ENCODE measurements around the gene TMEM203. TPM values are rescaled to one million over a fixed set of nuclear protein-coding genes. Genes with fewer than 3 reads are reported as not detected.
A peak's percentile ranks its signal among the peaks of the same experiment; 100 is the strongest.

Gene TMEM203
- total RNA-seq, 4 donors from 2014 or later: 29.7 to 47.3 (median 38.4) TPM

DNA sequence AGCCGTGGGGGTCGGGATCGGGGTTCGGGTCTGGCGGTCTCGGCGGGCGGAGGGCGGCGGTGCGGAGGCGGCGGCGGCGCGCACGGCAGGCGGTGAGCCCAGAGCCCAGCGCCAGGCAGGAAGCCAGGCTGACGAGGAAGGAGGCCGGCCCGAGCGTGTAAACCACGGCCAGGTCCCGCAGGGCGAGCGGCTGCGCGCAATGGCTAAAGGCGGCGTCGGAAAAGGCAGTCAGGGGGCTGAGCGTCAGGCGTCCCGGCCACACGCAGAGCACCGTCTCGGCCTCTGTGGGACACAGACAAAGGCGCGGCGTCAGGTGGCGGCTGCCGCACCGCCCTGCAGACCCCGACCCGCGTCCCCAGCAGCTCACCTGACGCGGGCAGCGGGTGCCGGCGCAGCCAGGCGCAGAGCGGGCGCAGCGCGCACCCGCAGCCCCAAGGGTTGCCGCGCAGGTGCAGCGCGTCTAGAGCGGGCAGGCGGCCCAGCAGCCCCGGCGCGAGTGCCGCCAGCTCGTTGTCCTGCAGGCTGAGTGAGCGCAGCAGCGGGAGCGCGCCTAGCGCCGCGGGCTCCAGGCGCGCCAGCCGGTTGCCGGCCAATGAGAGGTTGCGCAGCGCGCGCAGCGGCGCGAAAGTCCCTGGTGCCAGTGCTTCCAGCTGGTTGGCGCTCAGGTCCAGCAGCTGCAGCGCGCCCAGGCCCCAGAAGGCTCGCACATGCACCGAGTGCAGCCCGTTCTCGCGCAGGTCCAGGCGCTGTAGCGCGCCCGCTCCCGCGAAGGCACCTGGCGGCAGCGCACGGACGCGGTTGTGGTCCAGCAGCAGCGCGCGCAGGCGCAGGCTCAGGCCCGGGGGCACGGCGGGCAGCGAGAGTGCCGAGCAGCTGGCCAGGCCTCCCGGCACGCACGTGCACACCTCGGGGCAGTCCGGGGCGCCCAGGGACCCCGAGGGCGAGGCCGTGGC is 36.3 kb downstream of the TMEM203 start:
- no peaks in the 10 kb centered on the region for H3K9me3 ChIP-seq
- no peak overlapping the region for H3K27ac ChIP-seq
- peaks cover 7 to 26% of the 10 kb centered on the region in 2 donors for H3K4me1 ChIP-seq
- H3K4me3 ChIP-seq (replicated peaks in 1 of 3): peak overlapping the region in 1 of 3 donors; percentile 17
- DNase-seq: no peak
- 2 to 3% methylated on average over 7 to 13 of the region's 124 CpGs for WGBS, 2 donors
- intact Hi-C loops (cut with DNase I): no loop called here
- peaks cover 27% of the 10 kb centered on the region for H3K27me3 ChIP-seq
- no peak for TF ChIP-seq POLR2A (IDR thresholded peaks at IDR 0.05)
- TF ChIP-seq, protein P1, sequence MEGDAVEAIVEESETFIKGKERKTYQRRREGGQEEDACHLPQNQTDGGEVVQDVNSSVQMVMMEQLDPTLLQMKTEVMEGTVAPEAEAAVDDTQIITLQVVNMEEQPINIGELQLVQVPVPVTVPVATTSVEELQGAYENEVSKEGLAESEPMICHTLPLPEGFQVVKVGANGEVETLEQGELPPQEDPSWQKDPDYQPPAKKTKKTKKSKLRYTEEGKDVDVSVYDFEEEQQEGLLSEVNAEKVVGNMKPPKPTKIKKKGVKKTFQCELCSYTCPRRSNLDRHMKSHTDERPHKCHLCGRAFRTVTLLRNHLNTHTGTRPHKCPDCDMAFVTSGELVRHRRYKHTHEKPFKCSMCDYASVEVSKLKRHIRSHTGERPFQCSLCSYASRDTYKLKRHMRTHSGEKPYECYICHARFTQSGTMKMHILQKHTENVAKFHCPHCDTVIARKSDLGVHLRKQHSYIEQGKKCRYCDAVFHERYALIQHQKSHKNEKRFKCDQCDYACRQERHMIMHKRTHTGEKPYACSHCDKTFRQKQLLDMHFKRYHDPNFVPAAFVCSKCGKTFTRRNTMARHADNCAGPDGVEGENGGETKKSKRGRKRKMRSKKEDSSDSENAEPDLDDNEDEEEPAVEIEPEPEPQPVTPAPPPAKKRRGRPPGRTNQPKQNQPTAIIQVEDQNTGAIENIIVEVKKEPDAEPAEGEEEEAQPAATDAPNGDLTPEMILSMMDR (IDR thresholded peaks at IDR 0.05): no peak
- H3K36me3 ChIP-seq: no peaks in the 10 kb centered on the region

DNA sequence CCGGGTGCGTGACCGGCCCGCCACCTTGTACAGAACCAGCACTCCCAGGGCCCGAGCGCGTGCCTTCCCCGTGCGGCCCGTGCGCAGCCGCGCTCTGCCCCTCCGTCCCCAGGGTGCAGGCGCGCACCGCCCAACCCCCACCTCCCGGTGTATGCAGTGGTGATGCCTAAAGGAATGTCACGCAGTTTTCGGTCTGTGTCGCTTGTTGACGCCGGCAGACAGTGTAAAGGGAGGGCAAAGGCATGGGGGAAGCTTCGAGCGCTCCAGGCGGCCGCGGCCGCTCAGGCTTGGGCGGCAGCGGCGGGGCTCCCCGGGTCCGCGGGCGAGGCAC is 36.9 kb downstream of the TMEM203 start:
- Histone ChIP-seq H3K4me3 (replicated peaks in 1 of 3) (peak overlapping the region in 1 of 3 donors; percentile 17), H3K36me3 (no peaks in the 10 kb centered on the region), H3K9me3 (no peaks in the 10 kb centered on the region), H3K27me3 (peaks cover 31% of the 10 kb centered on the region), H3K27ac (no peak overlapping the region), H3K4me1 (peaks cover 7 to 26% of the 10 kb centered on the region in 2 donors)
- intact Hi-C loops (cut with DNase I): no loop called here
- no peak for TF ChIP-seq POLR2A (IDR thresholded peaks at IDR 0.05)
- TF ChIP-seq, protein P1 (IDR thresholded peaks at IDR 0.05): no peak
- 0 to 2% methylated on average over 1 to 10 of the region's 36 CpGs for WGBS, 2 donors
- DNase-seq: no peak

DNA sequence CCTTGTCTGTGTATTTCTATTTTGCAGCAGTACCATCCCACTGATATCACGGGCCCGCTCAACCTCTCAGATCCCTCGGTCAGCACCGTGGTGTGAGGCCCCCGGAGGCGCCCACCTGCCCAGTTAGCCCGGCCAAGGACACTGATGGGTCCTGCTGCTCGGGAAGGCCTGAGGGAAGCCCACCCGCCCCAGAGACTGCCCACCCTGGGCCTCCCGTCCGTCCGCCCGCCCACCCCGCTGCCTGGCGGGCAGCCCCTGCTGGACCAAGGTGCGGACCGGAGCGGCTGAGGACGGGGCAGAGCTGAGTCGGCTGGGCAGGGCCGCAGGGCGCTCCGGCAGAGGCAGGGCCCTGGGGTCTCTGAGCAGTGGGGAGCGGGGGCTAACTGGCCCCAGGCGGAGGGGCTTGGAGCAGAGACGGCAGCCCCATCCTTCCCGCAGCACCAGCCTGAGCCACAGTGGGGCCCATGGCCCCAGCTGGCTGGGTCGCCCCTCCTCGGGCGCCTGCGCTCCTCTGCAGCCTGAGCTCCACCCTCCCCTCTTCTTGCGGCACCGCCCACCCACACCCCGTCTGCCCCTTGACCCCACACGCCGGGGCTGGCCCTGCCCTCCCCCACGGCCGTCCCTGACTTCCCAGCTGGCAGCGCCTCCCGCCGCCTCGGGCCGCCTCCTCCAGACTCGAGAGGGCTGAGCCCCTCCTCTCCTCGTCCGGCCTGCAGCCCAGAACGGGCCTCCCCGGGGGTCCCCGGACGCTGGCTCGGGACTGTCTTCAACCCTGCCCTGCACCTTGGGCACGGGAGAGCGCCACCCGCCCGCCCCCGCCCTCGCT is 37.5 kb downstream of the TMEM203 start:
- peak overlapping the region in 1 of 3 donors; percentile 17 for H3K4me3 ChIP-seq (replicated peaks in 1 of 3)
- no peak for DNase-seq
- H3K4me1 ChIP-seq: peaks cover 11 to 31% of the 10 kb centered on the region in 2 donors
- H3K27me3 ChIP-seq: peaks cover 31% of the 10 kb centered on the region
- TF ChIP-seq, protein P1 (IDR thresholded peaks at IDR 0.05): no peak
- no peak for TF ChIP-seq POLR2A (IDR thresholded peaks at IDR 0.05)
- no peak overlapping the region for H3K27ac ChIP-seq
- H3K9me3 ChIP-seq: no peaks in the 10 kb centered on the region
- no peaks in the 10 kb centered on the region for H3K36me3 ChIP-seq
- 4 to 7% methylated on average over 3 to 11 of the region's 57 CpGs for WGBS, 2 donors
- intact Hi-C loops (cut with DNase I): no loop called here

DNA sequence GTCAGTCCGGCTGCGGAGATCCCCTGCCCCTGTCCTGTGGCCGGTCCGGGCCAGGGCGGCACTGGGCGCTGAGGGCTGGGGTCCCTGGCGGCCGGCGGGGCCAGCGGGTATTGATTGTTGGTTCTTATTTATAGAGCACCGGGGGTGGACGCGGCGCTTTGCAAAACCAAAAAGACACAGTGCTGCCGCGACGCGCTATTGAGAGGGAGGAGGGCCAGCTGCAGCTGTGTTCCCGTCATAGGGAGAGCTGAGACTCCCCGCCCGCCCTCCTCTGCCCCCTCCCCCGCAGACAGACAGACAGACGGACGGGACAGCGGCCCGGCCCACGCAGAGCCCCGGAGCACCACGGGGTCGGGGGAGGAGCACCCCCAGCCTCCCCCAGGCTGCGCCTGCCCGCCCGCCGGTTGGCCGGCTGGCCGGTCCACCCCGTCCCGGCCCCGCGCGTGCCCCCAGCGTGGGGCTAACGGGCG is 38.1 kb downstream of the TMEM203 start:
- Histone ChIP-seq H3K9me3 (no peaks in the 10 kb centered on the region), H3K4me1 (peaks cover 16 to 37% of the 10 kb centered on the region in 2 donors), H3K36me3 (no peaks in the 10 kb centered on the region), H3K27ac (no peak overlapping the region), H3K4me3 (replicated peaks in 1 of 3) (no peak overlapping the region), H3K27me3 (peaks cover 34% of the 10 kb centered on the region)
- intact Hi-C loops (cut with DNase I): no loop called here
- TF ChIP-seq, protein P1 (IDR thresholded peaks at IDR 0.05): no peak
- TF ChIP-seq POLR2A (IDR thresholded peaks at IDR 0.05): no peak
- DNase-seq: no peak
- WGBS, 2 donors: 29 to 40% methylated on average over 1 to 18 of the region's 44 CpGs

All from thyroid gland (tissue), 4 donors.